ENCODE measurements around the gene TCEA3. TPM values are rescaled to one million over a fixed set of nuclear protein-coding genes. Genes with fewer than 3 reads are reported as not detected.

Gene TCEA3
- total and polyA plus RNA-seq, 10 of the 15 experiments (the other 5 are each of a cell fraction or from before 2014, with no cell fraction given) = 0.06 to 0.23 (median 0.08) TPM; not detected in 7

- Histone ChIP-seq H3K9me3 (replicated peaks; ENCODE audit: control insufficient read depth, insufficient read depth, low read length) (no peaks in the 10 kb centered on the region), H3K27me3 (replicated peaks in 1 of 2; ENCODE audit: control insufficient read depth in 2 of 2, insufficient read depth in 2 of 2, low read length in 1 of 2) (no peaks in the 10 kb centered on the region), H3K9ac (ENCODE audit: control insufficient read depth, insufficient read depth, low read length) (no peak overlapping the region), H3K79me2 (ENCODE audit: control insufficient read depth, insufficient read depth, low read length) (no peaks in the 10 kb centered on the region), H3K27ac (ENCODE audit: control insufficient read depth, insufficient read depth) (no peak overlapping the region), H3K36me3 (ENCODE audit: control insufficient read depth in 2 of 2, insufficient read depth in 2 of 2, low read length in 1 of 2) (no peaks in the 10 kb centered on the region), H2AFZ (ENCODE audit: control insufficient read depth, low read depth, low read length) (no peak overlapping the region), H3K4me1 (ENCODE audit: control insufficient read depth, insufficient read depth, low read length) (no peaks in the 10 kb centered on the region), H4K20me1 (ENCODE audit: control insufficient read depth, insufficient read depth) (no peaks in the 10 kb centered on the region), H3K4me3 (no peak overlapping the region), H3K4me2 (ENCODE audit: control insufficient read depth, insufficient read depth) (no peak overlapping the region)
- FAIRE-seq (no peak), ATAC-seq (no peak), DNase-seq (ENCODE audit: low read depth, low spot score) (no peak)
- in situ Hi-C loops (cut with MboI) = no loop called here
- intact Hi-C loops (cut with micrococcal nuclease; ENCODE audit: unreplicated experiment) = no loop called here
- 31% methylated on average over 1 of the region's 1 CpG for WGBS (ENCODE audit: insufficient coverage, insufficient replicate concordance, low lambda C conversion rate, missing lambda C conversion rate)
- RAD21 ChIA-PET (ENCODE audit: unreplicated experiment) = no interaction called here
- POLR2A ChIA-PET = no interaction called here
- TF ChIP-seq MEF2A (IDR thresholded peaks at IDR 0.05; ENCODE audit: insufficient read depth, low read depth, low read length) = no peak
- TF ChIP-seq NFXL1 (IDR thresholded peaks at IDR 0.05; ENCODE audit: borderline replicate concordance) = no peak
- no peak for TF ChIP-seq SMARCA5 (IDR thresholded peaks at IDR 0.05)
- TF ChIP-seq ZNF622 (IDR thresholded peaks at IDR 0.05) = no peak
- TF ChIP-seq YBX1 (IDR thresholded peaks at IDR 0.05) = no peak
- TF ChIP-seq KAT2A (conservative IDR thresholded peaks at IDR 0.05; ENCODE audit: control insufficient read depth, low read depth, low read length) = no peak
- TF ChIP-seq KLF5 (IDR thresholded peaks at IDR 0.05; ENCODE audit: partially characterized antibody) = no peak
- TF ChIP-seq RAD51 (IDR thresholded peaks at IDR 0.05) = no peak
- no peak for TF ChIP-seq ATF3 (IDR thresholded peaks at IDR 0.05; ENCODE audit: borderline replicate concordance, extremely low read depth, low read depth, low read length)
- TF ChIP-seq JUND (IDR thresholded peaks at IDR 0.05; ENCODE audit: low read depth, low read length) = no peak
- TF ChIP-seq CTCF (IDR thresholded peaks at IDR 0.05 in 2 of 3, conservative IDR thresholded peaks at IDR 0.05 in 1 of 3; ENCODE audit: control insufficient read depth in 2 of 3, extremely low read depth in 1 of 3, insufficient read depth in 1 of 3, low read depth in 3 of 3, low read length in 3 of 3) = no peak
- TF ChIP-seq CHD1 (IDR thresholded peaks at IDR 0.05; ENCODE audit: low read depth, low read length) = no peak
- TF ChIP-seq SREBF1 (IDR thresholded peaks at IDR 0.05; ENCODE audit: low read length) = no peak
- no peak for TF ChIP-seq ZZZ3 (IDR thresholded peaks at IDR 0.05; ENCODE audit: control insufficient read depth, insufficient read length, low read depth)
- TF ChIP-seq BRCA1 (IDR thresholded peaks at IDR 0.05; ENCODE audit: low read depth, low read length) = no peak
- no peak for TF ChIP-seq IKZF1 (conservative IDR thresholded peaks at IDR 0.05)
- SMC1A ChIA-PET (ENCODE audit: uncharacterized antibody, unreplicated experiment) = no interaction called here
- BruUV-seq (replicated peaks) = no TSS peak
- CTCF ChIA-PET = interaction anchor here (1.4 kb wide), 1 partner anchor 51 kb away, joined by 4 read pairs; no protein-coding TSS in a partner anchor
These were observed 72.4 kb downstream of the TCEA3 start for GRCh38 chr1:23352096-23352695.
